Astrocyte (in vitro differentiated cells and primary cell): ENCODE data around the gene CADM1. TPM values are rescaled to one million over a fixed set of nuclear protein-coding genes. Genes with fewer than 3 reads are reported as not detected.

Experiments used
- DNase-seq: peaks from one replicate; pipeline ENCODE4 v3.0.0-alpha.2; 2010; ENCODE audit warnings: low read depth
- FAIRE-seq: peaks from 2 replicates; lab custom pipeline; 2011; peaks lifted over from hg19 to GRCh38; lab: Jason Lieb, UNC
- H2AFZ ChIP-seq: 2 replicates; pipeline ENCODE4 v1.6.0; 2012; ENCODE audit warnings: low read depth, low read length, inconsistent platforms
- H3K27ac ChIP-seq: 2 replicates; pipeline ENCODE4 v1.5.1; 2011; ENCODE audit warnings: low read depth, low read length, inconsistent platforms
- H3K27me3 ChIP-seq: 2 replicates; pipeline ENCODE4 v1.6.0; 2011; ENCODE audit warnings: low read length, inconsistent platforms; ENCODE audit not compliant: insufficient read depth
- H3K36me3 ChIP-seq: 2 replicates; pipeline ENCODE4 v1.5.1; 2011; ENCODE audit warnings: low read length, inconsistent platforms; ENCODE audit not compliant: insufficient read depth
- H3K4me1 ChIP-seq: 2 replicates; pipeline ENCODE4 v1.5.1; 2011; ENCODE audit warnings: low read length, inconsistent platforms; ENCODE audit not compliant: insufficient read depth
- H3K4me2 ChIP-seq: 2 replicates; pipeline ENCODE4 v1.6.0; 2012; ENCODE audit warnings: low read length, inconsistent platforms
- H3K4me3 ChIP-seq: 2 replicates; pipeline ENCODE4 v1.5.1; 2011; ENCODE audit warnings: low read depth, mild to moderate bottlenecking, low read length, inconsistent platforms; ENCODE audit not compliant: insufficient read depth
- H3K79me2 ChIP-seq: 2 replicates; pipeline ENCODE4 v1.6.0; 2012; ENCODE audit warnings: mild to moderate bottlenecking, low read length, inconsistent platforms; ENCODE audit not compliant: insufficient read depth
- H3K9ac ChIP-seq: 2 replicates; pipeline ENCODE4 v1.6.0; 2012; ENCODE audit warnings: mild to moderate bottlenecking, low read length, inconsistent platforms
- H3K9me3 ChIP-seq: 2 replicates; pipeline ENCODE4 v1.5.1; 2012; ENCODE audit warnings: low read depth, mild to moderate bottlenecking, low read length, inconsistent platforms; ENCODE audit not compliant: insufficient read depth
- H4K20me1 ChIP-seq: 2 replicates; pipeline ENCODE4 v1.6.0; 2012; ENCODE audit warnings: low read length, inconsistent platforms; ENCODE audit not compliant: insufficient read depth
- H3K27ac Mint-ChIP-seq: one replicate; pipeline ENCODE4 v1.8.0; 2021; ENCODE audit warnings: mild to moderate bottlenecking, mixed read lengths; ENCODE audit not compliant: unreplicated experiment
- H3K27me3 Mint-ChIP-seq: one replicate; pipeline ENCODE4 v1.8.0; 2021; ENCODE audit warnings: low read depth, mixed read lengths; ENCODE audit not compliant: unreplicated experiment
- H3K36me3 Mint-ChIP-seq: one replicate; pipeline ENCODE4 v1.8.0; 2021; ENCODE audit warnings: low read depth, mixed read lengths; ENCODE audit not compliant: unreplicated experiment
- H3K4me1 Mint-ChIP-seq: one replicate; pipeline ENCODE4 v1.8.0; 2021; ENCODE audit warnings: low read depth, mixed read lengths; ENCODE audit not compliant: unreplicated experiment
- H3K4me3 Mint-ChIP-seq: one replicate; pipeline ENCODE4 v1.8.0; 2021; ENCODE audit warnings: mild to moderate bottlenecking, moderate library complexity, mixed read lengths; ENCODE audit not compliant: unreplicated experiment
- H3K9me3 Mint-ChIP-seq: one replicate; pipeline ENCODE4 v1.8.0; 2021; ENCODE audit warnings: mild to moderate bottlenecking, mixed read lengths; ENCODE audit not compliant: unreplicated experiment
- EZH2 ChIP-seq: IDR thresholded peaks from 2 replicates; pipeline ENCODE4 v1.6.1; 2012; ENCODE audit warnings: mild to moderate bottlenecking, low read length, inconsistent platforms; ENCODE audit not compliant: insufficient read depth
- total RNA-seq: library from RNA; stranded (reverse); gene quantifications from 2 replicates; pipeline ENCODE4 v1.2.1, GENCODE V29; 2021
- TF ChIP-seq, protein P1 (sequence below): IDR thresholded peaks from 2 replicates; pipeline ENCODE4 v1.5.1; 2011; ENCODE audit warnings: low read depth, mild to moderate bottlenecking, inconsistent platforms, low read length, moderate library complexity; ENCODE audit not compliant: insufficient read depth

Gene CADM1
- total RNA-seq, 1 donor from 2014 or later: 414 TPM

GRCh38 chr11:115363921-115364320 is 140.3 kb downstream of the CADM1 start:
- no peaks in the 10 kb centered on the region for H3K36me3 ChIP-seq
- no peaks in the 10 kb centered on the region for H4K20me1 ChIP-seq
- no peak overlapping the region for H3K27ac ChIP-seq
- no peak overlapping the region for H3K4me3 Mint-ChIP-seq
- H3K36me3 Mint-ChIP-seq: peaks cover 3% of the 10 kb centered on the region
- DNase-seq (no peak), FAIRE-seq (peak; percentile 72)
- peaks cover 40% of the 10 kb centered on the region for H3K4me1 Mint-ChIP-seq
- no peaks in the 10 kb centered on the region for H3K9me3 Mint-ChIP-seq
- H3K9ac ChIP-seq: no peak overlapping the region
- no peaks in the 10 kb centered on the region for H3K9me3 ChIP-seq
- H3K4me1 ChIP-seq: no peaks in the 10 kb centered on the region
- no peaks in the 10 kb centered on the region for H3K27me3 Mint-ChIP-seq
- no peak overlapping the region for H3K4me3 ChIP-seq
- peak overlapping the region; percentile 80 for H3K27ac Mint-ChIP-seq
- no peak overlapping the region for H2AFZ ChIP-seq
- no peaks in the 10 kb centered on the region for H3K79me2 ChIP-seq
- TF ChIP-seq, protein P1, sequence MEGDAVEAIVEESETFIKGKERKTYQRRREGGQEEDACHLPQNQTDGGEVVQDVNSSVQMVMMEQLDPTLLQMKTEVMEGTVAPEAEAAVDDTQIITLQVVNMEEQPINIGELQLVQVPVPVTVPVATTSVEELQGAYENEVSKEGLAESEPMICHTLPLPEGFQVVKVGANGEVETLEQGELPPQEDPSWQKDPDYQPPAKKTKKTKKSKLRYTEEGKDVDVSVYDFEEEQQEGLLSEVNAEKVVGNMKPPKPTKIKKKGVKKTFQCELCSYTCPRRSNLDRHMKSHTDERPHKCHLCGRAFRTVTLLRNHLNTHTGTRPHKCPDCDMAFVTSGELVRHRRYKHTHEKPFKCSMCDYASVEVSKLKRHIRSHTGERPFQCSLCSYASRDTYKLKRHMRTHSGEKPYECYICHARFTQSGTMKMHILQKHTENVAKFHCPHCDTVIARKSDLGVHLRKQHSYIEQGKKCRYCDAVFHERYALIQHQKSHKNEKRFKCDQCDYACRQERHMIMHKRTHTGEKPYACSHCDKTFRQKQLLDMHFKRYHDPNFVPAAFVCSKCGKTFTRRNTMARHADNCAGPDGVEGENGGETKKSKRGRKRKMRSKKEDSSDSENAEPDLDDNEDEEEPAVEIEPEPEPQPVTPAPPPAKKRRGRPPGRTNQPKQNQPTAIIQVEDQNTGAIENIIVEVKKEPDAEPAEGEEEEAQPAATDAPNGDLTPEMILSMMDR: no peak
- TF ChIP-seq EZH2: no peak
- H3K4me2 ChIP-seq: no peak overlapping the region
- no peaks in the 10 kb centered on the region for H3K27me3 ChIP-seq

DNA sequence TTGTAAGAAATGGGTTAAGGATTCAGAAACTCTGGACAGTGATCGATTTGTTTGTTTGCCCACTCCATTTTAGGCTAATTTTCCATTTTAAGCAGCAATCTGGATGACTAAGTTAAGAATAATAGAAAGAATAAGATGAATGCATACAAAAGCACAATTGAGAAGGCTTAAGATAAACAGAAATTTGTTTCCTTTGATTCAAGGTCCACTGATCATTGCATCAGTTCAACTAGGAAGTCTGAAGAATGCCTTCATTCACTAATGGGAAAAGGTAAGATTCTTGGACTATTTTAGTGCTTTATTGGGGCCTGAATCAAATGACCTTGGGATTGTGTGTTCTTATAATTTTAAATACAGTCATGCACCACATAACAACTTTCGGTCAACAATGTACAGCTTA is 140.8 kb downstream of the CADM1 start:
- H3K4me3 ChIP-seq: no peak overlapping the region
- no peak overlapping the region for H3K4me3 Mint-ChIP-seq
- H4K20me1 ChIP-seq: no peaks in the 10 kb centered on the region
- no peaks in the 10 kb centered on the region for H3K27me3 Mint-ChIP-seq
- no peak overlapping the region for H2AFZ ChIP-seq
- H3K9me3 Mint-ChIP-seq: no peaks in the 10 kb centered on the region
- peaks cover 3% of the 10 kb centered on the region for H3K36me3 Mint-ChIP-seq
- no peaks in the 10 kb centered on the region for H3K79me2 ChIP-seq
- FAIRE-seq (no peak), DNase-seq (no peak)
- H3K9me3 ChIP-seq: no peaks in the 10 kb centered on the region
- H3K27ac ChIP-seq: no peak overlapping the region
- H3K4me1 ChIP-seq: no peaks in the 10 kb centered on the region
- no peak overlapping the region for H3K27ac Mint-ChIP-seq
- H3K4me2 ChIP-seq: no peak overlapping the region
- no peaks in the 10 kb centered on the region for H3K27me3 ChIP-seq
- no peaks in the 10 kb centered on the region for H3K36me3 ChIP-seq
- H3K9ac ChIP-seq: no peak overlapping the region
- H3K4me1 Mint-ChIP-seq: peaks cover 38% of the 10 kb centered on the region
- no peak for TF ChIP-seq EZH2
- TF ChIP-seq, protein P1: no peak

DNA sequence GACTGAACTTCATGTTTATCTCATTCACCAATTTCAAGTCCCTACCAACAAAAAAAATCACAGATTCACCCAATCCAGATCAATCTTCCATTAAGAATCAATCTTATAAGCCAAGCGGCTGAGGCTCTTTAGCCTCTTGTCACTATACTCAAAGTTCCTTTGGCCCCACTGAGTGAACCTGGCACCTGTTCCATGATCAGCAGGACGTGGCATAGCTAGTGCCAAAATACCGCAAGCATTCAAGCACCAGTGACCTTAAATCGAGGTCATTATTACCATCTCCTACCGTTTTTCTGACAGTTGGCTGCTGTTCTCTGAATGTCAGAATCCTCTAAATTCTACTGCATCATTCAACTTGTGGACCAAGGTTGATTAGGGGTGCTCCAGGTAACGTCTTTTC is 141.2 kb downstream of the CADM1 start:
- no peak for FAIRE-seq
- Histone ChIP-seq H3K79me2 (no peaks in the 10 kb centered on the region), H3K9ac (no peak overlapping the region), H4K20me1 (no peaks in the 10 kb centered on the region), H3K27me3 (no peaks in the 10 kb centered on the region), H3K4me2 (no peak overlapping the region), H3K4me1 (no peaks in the 10 kb centered on the region), H2AFZ (no peak overlapping the region), H3K36me3 (no peaks in the 10 kb centered on the region), H3K9me3 (no peaks in the 10 kb centered on the region), H3K27ac (no peak overlapping the region), H3K4me3 (no peak overlapping the region)
- H3K4me3 Mint-ChIP-seq: no peak overlapping the region
- H3K4me1 Mint-ChIP-seq: peaks cover 35% of the 10 kb centered on the region
- H3K27me3 Mint-ChIP-seq: no peaks in the 10 kb centered on the region
- no peak for DNase-seq
- no peak for TF ChIP-seq EZH2
- TF ChIP-seq, protein P1: no peak
- H3K27ac Mint-ChIP-seq: no peak overlapping the region
- H3K36me3 Mint-ChIP-seq: peaks cover 5% of the 10 kb centered on the region
- no peaks in the 10 kb centered on the region for H3K9me3 Mint-ChIP-seq
